ENCODE measurements around the gene C3orf20. TPM values are rescaled to one million over a fixed set of nuclear protein-coding genes. Genes with fewer than 3 reads are reported as not detected.

The C3orf20 gene
- total and polyA plus RNA-seq, 2 experiments from 2014 or later, result not detected

DNA sequence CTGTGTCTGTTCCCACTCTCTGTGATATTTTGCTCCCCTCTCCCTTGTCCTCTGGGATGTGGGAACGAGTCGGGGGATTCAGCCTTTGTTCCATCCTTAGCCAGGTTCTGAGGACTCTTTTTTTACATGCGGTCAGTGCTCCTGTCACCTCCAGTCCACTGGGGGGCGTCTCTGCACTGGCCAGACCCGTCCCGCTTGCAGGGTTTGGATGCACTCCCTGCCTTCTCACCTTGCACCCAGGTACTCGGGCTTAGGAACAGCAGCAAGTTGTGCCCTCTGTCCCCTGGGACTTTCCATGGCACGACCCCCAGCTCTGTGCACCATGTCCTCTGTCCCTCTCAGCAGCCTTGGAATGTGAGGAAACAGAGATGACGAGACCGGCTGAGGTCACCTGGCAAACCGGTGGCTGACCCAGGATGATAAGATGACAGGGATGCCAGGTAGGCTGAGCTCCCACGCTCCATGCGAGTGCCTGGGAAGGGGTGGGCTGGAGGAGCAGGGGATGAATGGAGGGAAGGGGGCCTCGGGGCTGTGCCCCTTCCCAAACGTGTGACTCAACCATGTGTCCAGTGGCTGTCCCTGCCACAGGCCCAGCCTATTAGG, 116.5 kb downstream of the C3orf20 start:
- peaks cover 18% of the 10 kb centered on the region; the same call in 2 of the 3 replicates for H3K4me1 Mint-ChIP-seq
- Histone ChIP-seq H3F3A (replicated peaks; ENCODE audit: low read depth) (no peaks in the 10 kb centered on the region), H4K20me1 (replicated peaks; ENCODE audit: insufficient read depth) (no peaks in the 10 kb centered on the region), H2AFZ (peak overlapping the region; percentile 93), H3K79me2 (replicated peaks; ENCODE audit: insufficient read depth) (no peaks in the 10 kb centered on the region), H3K27ac (ENCODE audit: low read depth) (no peak overlapping the region), H3K4me1 (ENCODE audit: insufficient read depth) (peaks cover under 1% of the 10 kb centered on the region; the same call in 1 of the 2 replicates), H3K36me3 (ENCODE audit: insufficient read depth) (no peaks in the 10 kb centered on the region), H3K9me2 (ENCODE audit: insufficient read depth) (no peaks in the 10 kb centered on the region), H3K4me2 (peak overlapping the region; percentile 70; the same call in 1 of the 2 replicates), H3K4me3 (0 out of 2 replicates have a peak overlapping the region, but pooled peaks have one; percentile 33), H3K27me3 (ENCODE audit: insufficient read depth) (no peaks in the 10 kb centered on the region)
- H3K27me3 Mint-ChIP-seq (ENCODE audit: insufficient read depth, low read depth, poor library complexity), result peaks cover 8% of the 10 kb centered on the region
- ATAC-seq (peak; percentile 96), DNase-seq (ENCODE audit: low spot score) (peak; percentile 91)
- TF ChIP-seq POLR2AphosphoS5 (IDR thresholded peaks at IDR 0.05; ENCODE audit: low read depth) (no peak), EZH2phosphoT487 (IDR thresholded peaks at IDR 0.05; ENCODE audit: unreplicated experiment) (no peak), CTCF (conservative IDR thresholded peaks at IDR 0.05; ENCODE audit: low read depth in 2 of 2) (peak; percentile 86 to 99)
- no peak overlapping the region for H3K27ac Mint-ChIP-seq
- H3K4me3 Mint-ChIP-seq, result peak overlapping the region; percentile 56; the same call in 2 of the 3 replicates
- no peaks in the 10 kb centered on the region for H3K9me3 Mint-ChIP-seq
- H3K36me3 Mint-ChIP-seq (ENCODE audit: low read depth), result no peaks in the 10 kb centered on the region

DNA sequence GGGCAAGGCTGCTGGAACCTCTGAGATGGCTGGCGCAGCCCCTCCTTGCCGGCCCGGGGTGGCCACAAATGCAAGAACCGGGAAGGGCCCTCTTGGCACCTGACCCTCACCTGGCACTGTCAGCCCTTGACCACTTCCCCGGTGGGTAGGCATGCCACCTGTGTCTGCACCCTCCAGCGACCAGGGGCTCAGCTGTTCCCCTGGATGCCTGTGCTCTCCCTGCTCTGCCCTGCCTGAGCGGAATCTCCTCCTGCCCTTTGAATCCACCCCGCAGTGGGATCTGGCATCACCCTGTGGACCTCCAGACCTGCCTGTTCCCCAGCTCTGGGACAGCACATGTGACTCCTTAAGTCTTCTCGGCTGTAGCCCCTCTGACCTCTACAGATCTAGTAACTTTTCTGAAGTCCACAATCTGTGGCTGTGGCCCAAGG, 117.8 kb downstream of the C3orf20 start:
- Mint-ChIP-seq H3K4me3 (no peak overlapping the region), H3K36me3 (ENCODE audit: low read depth) (no peaks in the 10 kb centered on the region), H3K27ac (peak overlapping the region; percentile 13; the same call in 1 of the 2 replicates), H3K27me3 (ENCODE audit: insufficient read depth, low read depth, poor library complexity) (peaks cover 6% of the 10 kb centered on the region), H3K9me3 (no peaks in the 10 kb centered on the region), H3K4me1 (peaks cover 26% of the 10 kb centered on the region)
- Histone ChIP-seq H3F3A (replicated peaks; ENCODE audit: low read depth) (no peaks in the 10 kb centered on the region), H4K20me1 (replicated peaks; ENCODE audit: insufficient read depth) (no peaks in the 10 kb centered on the region), H3K4me3 (no peak overlapping the region), H3K9me2 (ENCODE audit: insufficient read depth) (no peaks in the 10 kb centered on the region), H3K27me3 (ENCODE audit: insufficient read depth) (no peaks in the 10 kb centered on the region), H3K27ac (ENCODE audit: low read depth) (no peak overlapping the region), H3K4me2 (no peak overlapping the region), H3K79me2 (replicated peaks; ENCODE audit: insufficient read depth) (no peaks in the 10 kb centered on the region), H3K36me3 (ENCODE audit: insufficient read depth) (no peaks in the 10 kb centered on the region), H2AFZ (no peak overlapping the region), H3K4me1 (ENCODE audit: insufficient read depth) (peaks cover 7% of the 10 kb centered on the region)
- DNase-seq (ENCODE audit: low spot score), result no peak
- ATAC-seq, result no peak
- TF ChIP-seq ZNF114 (CRISPR knock-in tag; IDR thresholded peaks at IDR 0.05) (no peak), CTCF (conservative IDR thresholded peaks at IDR 0.05; ENCODE audit: low read depth in 2 of 2) (no peak), ETS1 (IDR thresholded peaks at IDR 0.05) (no peak), JUNB (IDR thresholded peaks at IDR 0.05; ENCODE audit: unreplicated experiment) (no peak), STAT1 (IDR thresholded peaks at IDR 0.05; ENCODE audit: unreplicated experiment) (no peak), CREB1 (CRISPR knock-in tag; IDR thresholded peaks at IDR 0.05; ENCODE audit: low read depth) (no peak), ZNF331 (CRISPR knock-in tag; IDR thresholded peaks at IDR 0.05; ENCODE audit: low read depth) (no peak)
- TF ChIP-seq, protein P1, sequence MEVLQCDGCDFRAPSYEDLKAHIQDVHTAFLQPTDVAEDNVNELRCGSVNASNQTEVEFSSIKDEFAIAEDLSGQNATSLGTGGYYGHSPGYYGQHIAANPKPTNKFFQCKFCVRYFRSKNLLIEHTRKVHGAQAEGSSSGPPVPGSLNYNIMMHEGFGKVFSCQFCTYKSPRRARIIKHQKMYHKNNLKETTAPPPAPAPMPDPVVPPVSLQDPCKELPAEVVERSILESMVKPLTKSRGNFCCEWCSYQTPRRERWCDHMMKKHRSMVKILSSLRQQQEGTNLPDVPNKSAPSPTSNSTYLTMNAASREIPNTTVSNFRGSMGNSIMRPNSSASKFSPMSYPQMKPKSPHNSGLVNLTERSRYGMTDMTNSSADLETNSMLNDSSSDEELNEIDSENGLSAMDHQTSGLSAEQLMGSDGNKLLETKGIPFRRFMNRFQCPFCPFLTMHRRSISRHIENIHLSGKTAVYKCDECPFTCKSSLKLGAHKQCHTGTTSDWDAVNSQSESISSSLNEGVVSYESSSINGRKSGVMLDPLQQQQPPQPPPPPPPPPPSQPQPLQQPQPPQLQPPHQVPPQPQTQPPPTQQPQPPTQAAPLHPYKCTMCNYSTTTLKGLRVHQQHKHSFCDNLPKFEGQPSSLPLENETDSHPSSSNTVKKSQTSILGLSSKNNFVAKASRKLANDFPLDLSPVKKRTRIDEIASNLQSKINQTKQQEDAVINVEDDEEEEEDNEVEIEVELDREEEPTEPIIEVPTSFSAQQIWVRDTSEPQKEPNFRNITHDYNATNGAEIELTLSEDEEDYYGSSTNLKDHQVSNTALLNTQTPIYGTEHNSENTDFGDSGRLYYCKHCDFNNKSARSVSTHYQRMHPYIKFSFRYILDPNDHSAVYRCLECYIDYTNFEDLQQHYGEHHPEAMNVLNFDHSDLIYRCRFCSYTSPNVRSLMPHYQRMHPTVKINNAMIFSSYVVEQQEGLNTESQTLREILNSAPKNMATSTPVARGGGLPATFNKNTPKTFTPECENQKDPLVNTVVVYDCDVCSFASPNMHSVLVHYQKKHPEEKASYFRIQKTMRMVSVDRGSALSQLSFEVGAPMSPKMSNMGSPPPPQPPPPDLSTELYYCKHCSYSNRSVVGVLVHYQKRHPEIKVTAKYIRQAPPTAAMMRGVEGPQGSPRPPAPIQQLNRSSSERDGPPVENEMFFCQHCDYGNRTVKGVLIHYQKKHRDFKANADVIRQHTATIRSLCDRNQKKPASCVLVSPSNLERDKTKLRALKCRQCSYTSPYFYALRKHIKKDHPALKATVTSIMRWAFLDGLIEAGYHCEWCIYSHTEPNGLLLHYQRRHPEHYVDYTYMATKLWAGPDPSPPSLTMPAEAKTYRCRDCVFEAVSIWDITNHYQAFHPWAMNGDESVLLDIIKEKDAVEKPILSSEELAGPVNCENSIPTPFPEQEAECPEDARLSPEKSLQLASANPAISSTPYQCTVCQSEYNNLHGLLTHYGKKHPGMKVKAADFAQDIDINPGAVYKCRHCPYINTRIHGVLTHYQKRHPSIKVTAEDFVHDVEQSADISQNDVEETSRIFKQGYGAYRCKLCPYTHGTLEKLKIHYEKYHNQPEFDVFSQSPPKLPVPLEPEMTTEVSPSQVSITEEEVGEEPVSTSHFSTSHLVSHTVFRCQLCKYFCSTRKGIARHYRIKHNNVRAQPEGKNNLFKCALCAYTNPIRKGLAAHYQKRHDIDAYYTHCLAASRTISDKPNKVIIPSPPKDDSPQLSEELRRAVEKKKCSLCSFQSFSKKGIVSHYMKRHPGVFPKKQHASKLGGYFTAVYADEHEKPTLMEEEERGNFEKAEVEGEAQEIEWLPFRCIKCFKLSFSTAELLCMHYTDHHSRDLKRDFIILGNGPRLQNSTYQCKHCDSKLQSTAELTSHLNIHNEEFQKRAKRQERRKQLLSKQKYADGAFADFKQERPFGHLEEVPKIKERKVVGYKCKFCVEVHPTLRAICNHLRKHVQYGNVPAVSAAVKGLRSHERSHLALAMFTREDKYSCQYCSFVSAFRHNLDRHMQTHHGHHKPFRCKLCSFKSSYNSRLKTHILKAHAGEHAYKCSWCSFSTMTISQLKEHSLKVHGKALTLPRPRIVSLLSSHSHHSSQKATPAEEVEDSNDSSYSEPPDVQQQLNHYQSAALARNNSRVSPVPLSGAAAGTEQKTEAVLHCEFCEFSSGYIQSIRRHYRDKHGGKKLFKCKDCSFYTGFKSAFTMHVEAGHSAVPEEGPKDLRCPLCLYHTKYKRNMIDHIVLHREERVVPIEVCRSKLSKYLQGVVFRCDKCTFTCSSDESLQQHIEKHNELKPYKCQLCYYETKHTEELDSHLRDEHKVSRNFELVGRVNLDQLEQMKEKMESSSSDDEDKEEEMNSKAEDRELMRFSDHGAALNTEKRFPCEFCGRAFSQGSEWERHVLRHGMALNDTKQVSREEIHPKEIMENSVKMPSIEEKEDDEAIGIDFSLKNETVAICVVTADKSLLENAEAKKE (CRISPR knock-in tag; IDR thresholded peaks at IDR 0.05), result no peak
